ENCODE measurements around the gene CDK9.

The CDK9 gene

GRCh38 chr9:127777368-127777980 lies 8.4 kb upstream of the CDK9 start:
- no peak for TF ChIP-seq CTCF (IDR thresholded peaks at IDR 0.05)

- no peak for TF ChIP-seq CTCF (IDR thresholded peaks at IDR 0.05)
Measured at GRCh38 chr9:127778280-127779135, 7.3 kb upstream of the CDK9 start, which contains the start of gene SH2D3C. Gene SH2D3C, minus strand, starts transcription at chr9:127778666. Its CDS starts 39 bp downstream, at chr9:127778627.

GRCh38 chr9:127779136-127779981 lies 6.5 kb upstream of the CDK9 start:
- TF ChIP-seq CTCF (IDR thresholded peaks at IDR 0.05), result no peak

- TF ChIP-seq CTCF (IDR thresholded peaks at IDR 0.05), result no peak
Measured at GRCh38 chr9:127780126-127780885, 5.5 kb upstream of the CDK9 start.

- no peak for TF ChIP-seq CTCF (IDR thresholded peaks at IDR 0.05)
Measured at GRCh38 chr9:127781806-127782205, 4.0 kb upstream of the CDK9 start.

GRCh38 chr9:127783111-127784008 lies 2.5 kb upstream of the CDK9 start:
- TF ChIP-seq CTCF (IDR thresholded peaks at IDR 0.05), result no peak

Measured in LNCAP (cell line).